H1 (cell line): ENCODE data around the gene MECP2. TPM values are rescaled to one million over a fixed set of nuclear protein-coding genes. Genes with fewer than 3 reads are reported as not detected.

Experiments used
- CTCF ChIA-PET: fragments of 300-600 bp; sonication (Branson Sonifier 250); formaldehyde crosslinking; loops from one replicate; lab custom pipeline; 2021; ENCODE audit not compliant: partially characterized antibody; lab: Charles Lee
- POLR2A ChIA-PET: fragments of 300-600 bp; sonication (Branson Sonifier 250); formaldehyde crosslinking; loops from one replicate; lab custom pipeline; 2021; ENCODE audit warnings: inconsistent platforms; ENCODE audit not compliant: partially characterized antibody; lab: Charles Lee
- DNase-seq, 2 experiments: peaks; one replicate each; pipeline versions ENCODE4 v3.0.0 to v3.0.0-alpha.2; 2010 to 2022; ENCODE audit warnings: low spot score in 2 of 2, low read depth in 1 of 2, mixed read lengths in 1 of 2
- FAIRE-seq: peaks from 2 replicates; lab custom pipeline; 2011; peaks lifted over from hg19 to GRCh38; lab: Jason Lieb, UNC
- H2AFZ ChIP-seq: 2 replicates; pipeline ENCODE4 v1.8.1; 2012; ENCODE audit warnings: low read length, inconsistent platforms
- H2AK5ac ChIP-seq: 2 replicates; pipeline ENCODE4 v1.6.1; 2013; ENCODE audit warnings: low read depth, low read length
- H2BK120ac ChIP-seq: replicated peaks from 2 replicates; pipeline ENCODE3; 2013; ENCODE audit warnings: low read depth, low read length, inconsistent platforms
- H2BK12ac ChIP-seq: 2 replicates; pipeline ENCODE4 v1.6.1; 2013; ENCODE audit warnings: low read depth, low read length
- H2BK15ac ChIP-seq: 2 replicates; pipeline ENCODE4 v1.6.1; 2013; ENCODE audit warnings: low read length
- H2BK20ac ChIP-seq: 2 replicates; pipeline ENCODE4 v1.6.1; 2013; ENCODE audit warnings: low read length
- H2BK5ac ChIP-seq: 2 replicates; pipeline ENCODE4 v1.6.1; 2013; ENCODE audit warnings: low read depth, low read length
- H3K14ac ChIP-seq: 2 replicates; pipeline ENCODE4 v1.6.1; 2013; ENCODE audit warnings: inconsistent platforms; ENCODE audit not compliant: insufficient read length
- H3K18ac ChIP-seq: 2 replicates; pipeline ENCODE4 v1.6.1; 2013; ENCODE audit warnings: low read length; ENCODE audit errors: extremely low read depth
- H3K23ac ChIP-seq: 2 replicates; pipeline ENCODE4 v1.6.1; 2013; ENCODE audit warnings: inconsistent platforms; ENCODE audit not compliant: insufficient read length
- H3K23me2 ChIP-seq: 2 replicates; pipeline ENCODE4 v1.6.1; 2013; ENCODE audit warnings: low read depth, low read length
- H3K27ac ChIP-seq: 2 replicates; pipeline ENCODE4 v1.6.1; 2011; ENCODE audit warnings: low read depth, low read length, inconsistent platforms
- H3K27me3 ChIP-seq, 4 experiments: replicated peaks in 1 of 4; 1 replicate in 1 of 4; 2 replicates in 3 of 4; pipeline versions ENCODE4 v1.6.1 to v1.8.1; 2011 to 2013; ENCODE audit warnings: low read length in 3 of 4, mild to moderate bottlenecking in 3 of 4, inconsistent platforms in 2 of 4, mixed read lengths in 2 of 4, moderate library complexity in 1 of 4; ENCODE audit not compliant: control insufficient read depth in 3 of 4, insufficient read depth in 3 of 4; ENCODE audit errors: extremely low read depth in 1 of 4
- H3K36me3 ChIP-seq, 4 experiments: 2 replicates each; pipeline versions ENCODE4 v1.6.1 to v1.8.1; 2011 to 2013; ENCODE audit warnings: mild to moderate bottlenecking in 4 of 4, low read length in 3 of 4, moderate library complexity in 2 of 4, control low read depth in 1 of 4, inconsistent platforms in 1 of 4; ENCODE audit not compliant: insufficient read depth in 4 of 4, control insufficient read depth in 2 of 4
- H3K4ac ChIP-seq: replicated peaks from 2 replicates; pipeline ENCODE3; 2013; ENCODE audit warnings: low read length, low read depth, mixed read lengths, inconsistent platforms; ENCODE audit not compliant: insufficient read length
- H3K4me1 ChIP-seq, 4 experiments: replicated peaks in 1 of 4; 1 replicate in 1 of 4; 2 replicates in 3 of 4; pipeline versions ENCODE4 v1.6.1 to v1.8.1; 2011 to 2013; ENCODE audit warnings: low read length in 3 of 4, inconsistent platforms in 2 of 4, mixed read lengths in 1 of 4; ENCODE audit not compliant: insufficient read depth in 4 of 4, control insufficient read depth in 3 of 4
- H3K4me2 ChIP-seq, 2 experiments: 2 replicates each; pipeline versions ENCODE4 v1.6.1 to v1.8.1; 2011 to 2013; ENCODE audit warnings: low read depth in 2 of 2, low read length in 2 of 2, control low read depth in 1 of 2, inconsistent platforms in 1 of 2, mild to moderate bottlenecking in 1 of 2; ENCODE audit not compliant: insufficient read depth in 1 of 2
- H3K4me3 ChIP-seq, 4 experiments: fragments of 200-600, 300-600 bp in 1 of 4; sonication (generic), shearing (Covaris generic), sonication (Bioruptor Twin) in 1 of 4; 2 replicates each; pipeline versions ENCODE4 v1.5.1 to v1.8.1; 2011 to 2016; ENCODE audit warnings: low read length in 4 of 4, low read depth in 3 of 4, control low read depth in 2 of 4, inconsistent platforms in 2 of 4, mild to moderate bottlenecking in 2 of 4, mixed read lengths in 1 of 4, moderate library complexity in 1 of 4; ENCODE audit not compliant: insufficient read depth in 2 of 4; ENCODE audit errors: extremely low read depth in 1 of 4
- H3K56ac ChIP-seq: replicated peaks from 2 replicates; pipeline ENCODE3; 2013; ENCODE audit warnings: low read depth, mild to moderate bottlenecking, mixed read lengths, low read length, inconsistent platforms; ENCODE audit not compliant: insufficient read length
- H3K79me1 ChIP-seq: 2 replicates; pipeline ENCODE4 v1.6.1; 2013; ENCODE audit warnings: low read depth, low read length, control low read depth
- H3K79me2 ChIP-seq, 2 experiments: 2 replicates each; pipeline versions ENCODE4 v1.6.1 to v1.8.1; 2012 to 2013; ENCODE audit warnings: low read length in 2 of 2, mild to moderate bottlenecking in 2 of 2, inconsistent platforms in 1 of 2; ENCODE audit not compliant: insufficient read depth in 2 of 2, control insufficient read depth in 1 of 2
- H3K9ac ChIP-seq, 4 experiments: replicated peaks in 1 of 4; 1 replicate in 1 of 4; 2 replicates in 3 of 4; pipeline versions ENCODE4 v1.6.1 to v1.8.1; 2011 to 2013; ENCODE audit warnings: low read depth in 3 of 4, low read length in 3 of 4, control low read depth in 2 of 4, mild to moderate bottlenecking in 2 of 4, moderate library complexity in 2 of 4, inconsistent platforms in 1 of 4; ENCODE audit errors: extremely low read depth in 1 of 4
- H3K9me3 ChIP-seq, 2 experiments: 2 replicates each; pipeline versions ENCODE4 v1.6.1 to v1.8.1; 2012 to 2013; ENCODE audit warnings: mild to moderate bottlenecking in 2 of 2, moderate library complexity in 2 of 2, control low read depth in 1 of 2, inconsistent platforms in 1 of 2, low read depth in 1 of 2, low read length in 1 of 2, mixed read lengths in 1 of 2; ENCODE audit not compliant: insufficient read depth in 2 of 2
- H4K20me1 ChIP-seq, 2 experiments: replicated peaks in 1 of 2; 2 replicates each; pipeline versions ENCODE3 to v1.8.1; 2011 to 2013; ENCODE audit warnings: inconsistent platforms in 2 of 2, low read length in 2 of 2, mild to moderate bottlenecking in 1 of 2; ENCODE audit not compliant: insufficient read depth in 2 of 2, control insufficient read depth in 1 of 2
- H4K5ac ChIP-seq: 2 replicates; pipeline ENCODE4 v1.6.1; 2013; ENCODE audit warnings: low read length, low read depth, mixed read lengths, inconsistent platforms; ENCODE audit not compliant: insufficient read length
- H4K8ac ChIP-seq: 2 replicates; pipeline ENCODE4 v1.8.0; 2013; ENCODE audit warnings: mild to moderate bottlenecking, moderate library complexity, low read length, inconsistent platforms; ENCODE audit not compliant: insufficient read depth; ENCODE audit errors: extremely low read depth
- H4K91ac ChIP-seq: replicated peaks from 2 replicates; pipeline ENCODE3; 2013; ENCODE audit warnings: low read length, mixed read lengths, inconsistent platforms; ENCODE audit not compliant: insufficient read length
- CREB1 ChIP-seq: IDR thresholded peaks from 2 replicates; pipeline ENCODE4 v1.6.1; 2012; ENCODE audit warnings: inconsistent platforms
- KDM4A ChIP-seq: IDR thresholded peaks from one replicate; pipeline ENCODE4 v1.7.1; 2012; ENCODE audit warnings: low read depth, mild to moderate bottlenecking, moderate library complexity, low read length, inconsistent platforms; ENCODE audit not compliant: severe bottlenecking
- PHF8 ChIP-seq: fragments of 200-600 bp; sonication (generic); conservative IDR thresholded peaks from 2 replicates; pipeline ENCODE4 v1.7.1; 2012; ENCODE audit warnings: low read depth, mild to moderate bottlenecking, inconsistent platforms, low read length, moderate library complexity
- SP2 ChIP-seq: IDR thresholded peaks from 2 replicates; pipeline ENCODE4 v1.6.1; 2012; ENCODE audit warnings: mild to moderate bottlenecking, low read length, inconsistent platforms
- WGBS, 2 experiments: shearing (Covaris generic) in 1 of 2; methylation state at CpG; one replicate each; pipeline versions ENCODE4 v1.1.6 to v1.1.7; 2013 to 2015; ENCODE audit warnings: low lambda C conversion rate in 2 of 2, mixed read lengths in 2 of 2, inconsistent platforms in 1 of 2, low coverage in 1 of 2, missing lambda C conversion rate in 1 of 2; ENCODE audit not compliant: insufficient replicate concordance in 2 of 2, insufficient coverage in 1 of 2, insufficient read length in 1 of 2; ENCODE audit errors: extremely low coverage in 1 of 2, missing lambda C conversion rate in 1 of 2; 5-methylcytosine and 5-hydroxymethylcytosine counted together
- polyA plus RNA-seq, 7 experiments: library from polyadenylated mRNA; depleted of rRNA in 3 of 7; stranded (reverse) in 5 of 7; unstranded in 2 of 7; fragments of >200 nt in 5 of 7; fragments of 200-250 nt in 2 of 7; gene quantifications; 1 replicate in 5 of 7; 2 replicates in 1 of 7; 4 replicates in 1 of 7; pipeline versions ENCODE4 v1.2.1 to v1.2.3, GENCODE V29; 2011 to 2013; ENCODE audit warnings: missing spikeins in 2 of 7, mixed read lengths in 2 of 7
- total RNA-seq: library from RNA; stranded (reverse); fragmentation: NEBNext Ultra II Directional; extraction: Animal tissue kit (Norgen Biotek cat#: 25700); gene quantifications from 2 replicates; pipeline ENCODE4 v1.2.1, GENCODE V29; 2021

MECP2 gene
- total and polyA plus RNA-seq, 2 of the 8 experiments (the other 6 are each of a cell fraction or from before 2014, with no cell fraction given) = 5.0 to 32.4 TPM

GRCh38 chrX:154084449-154085300 lies 12.8 kb downstream of the MECP2 start:
- Histone ChIP-seq H3K27me3 (no peaks in the 10 kb centered on the region), H3K4me3 (no peak overlapping the region), H3K79me1 (no peaks in the 10 kb centered on the region; the same call in 1 of the 2 replicates)
- ChIA-PET POLR2A (no interaction called here), CTCF (no interaction called here)
- TF ChIP-seq KDM4A (no peak), PHF8 (no peak), SP2 (no peak), CREB1 (no peak)
- TF ChIP-seq, all 59 proteins: peak for 0
- no peaks in the 10 kb centered on the region for H4K20me1 ChIP-seq
- H3K14ac ChIP-seq = no peak overlapping the region
- H3K23ac ChIP-seq = no peak overlapping the region
- no peaks in the 10 kb centered on the region for H3K9me3 ChIP-seq
- no peak for FAIRE-seq
- H2BK5ac ChIP-seq = no peak overlapping the region
- no peak overlapping the region for H2BK20ac ChIP-seq
- H3K36me3 ChIP-seq = peaks cover 0 to 3% (median 0%) of the 10 kb centered on the region in 4 experiments; a peak in 1 of 8 replicates
- no peak overlapping the region for H3K27ac ChIP-seq
- H3K56ac ChIP-seq = no peak overlapping the region
- H3K9ac ChIP-seq = no peak overlapping the region
- no peak overlapping the region for H2AFZ ChIP-seq
- no peak for DNase-seq
- no peak overlapping the region for H4K5ac ChIP-seq
- H3K4me1 ChIP-seq = no peaks in the 10 kb centered on the region
- no peak overlapping the region for H3K4me2 ChIP-seq
- H4K8ac ChIP-seq = no peak overlapping the region
- H3K79me2 ChIP-seq = peaks cover 0 to 64% of the 10 kb centered on the region in 2 experiments; a peak in 3 of 4 replicates
- no peak overlapping the region for H4K91ac ChIP-seq
- no peak overlapping the region for H2BK12ac ChIP-seq
- no peaks in the 10 kb centered on the region for H3K23me2 ChIP-seq
- H2BK120ac ChIP-seq = no peak overlapping the region
- H2BK15ac ChIP-seq = no peak overlapping the region
- H2AK5ac ChIP-seq = no peak overlapping the region
- no peak overlapping the region for H3K4ac ChIP-seq
- no peak overlapping the region for H3K18ac ChIP-seq
- 87% methylated on average over 7 of the region's 7 CpGs; no CpG with 5 or more reads in 1 of the 2 experiments for WGBS, 2 experiments
